K562 (cell line): ENCODE measurements around the gene DPEP2NB. TPM values are rescaled to one million over a fixed set of nuclear protein-coding genes. Genes with fewer than 3 reads are reported as not detected.

Experiments used
- ATAC-seq: fragments of 200-7000 bp; cut with Tn5 transposase; 3 replicates; pipeline ENCODE4 v1.9.1; 2020; ENCODE audit warnings: moderate library complexity
- BruUV-seq: library from RNA; stranded (reverse); fragments of 400-500 nt; replicated peaks from 2 replicates; lab custom pipeline; 2021; lab: Mats Ljungman, UMichigan
- CTCF ChIA-PET: fragments of 300-600 bp; formaldehyde crosslinking; extraction: SDS; loops from one replicate; lab custom pipeline; 2021; ENCODE audit warnings: low intra/inter-chr PET ratio; lab: Yijun Ruan, JAX
- POLR2A ChIA-PET: fragments of 300-600, 350-650 bp; sonication (Branson Sonifier 250); formaldehyde crosslinking; extraction: SDS; loops from one replicate; lab custom pipeline; 2021; ENCODE audit warnings: antibody characterized with exemption, inconsistent platforms; lab: Yijun Ruan, JAX
- DNase-seq, 4 experiments: peaks; one replicate each; pipeline versions ENCODE4 v3.0.0 to v3.0.0-alpha.2; 2011 to 2018; ENCODE audit warnings: low spot score in 3 of 4, mixed read lengths in 3 of 4; ENCODE audit errors: extremely low read depth in 1 of 4
- FAIRE-seq: peaks from 2 replicates; lab custom pipeline; 2011; peaks lifted over from hg19 to GRCh38; lab: Jason Lieb, UNC
- H2AFZ ChIP-seq: 2 replicates; pipeline ENCODE4 v1.6.0; 2011; ENCODE audit warnings: low read depth, low read length, control low read depth, inconsistent platforms
- H3K27ac ChIP-seq: fragments of 200-600 bp; 3 replicates; pipeline ENCODE4 v1.8.0; 2011; ENCODE audit warnings: low read depth, mild to moderate bottlenecking, control low read depth, inconsistent platforms, low read length, moderate library complexity, mixed read lengths; ENCODE audit errors: extremely low read depth
- H3K27me3 ChIP-seq, 2 experiments: fragments of 300-600 bp in 1 of 2; 2 replicates in 1 of 2; 3 replicates in 1 of 2; pipeline versions ENCODE4 v1.6.0 to v1.8.0; 2011; ENCODE audit warnings: inconsistent platforms in 2 of 2, low read length in 2 of 2, mild to moderate bottlenecking in 1 of 2, mixed read lengths in 1 of 2, moderate library complexity in 1 of 2; ENCODE audit not compliant: control insufficient read depth in 2 of 2, insufficient read depth in 2 of 2
- H3K36me3 ChIP-seq: fragments of 300-600 bp; 3 replicates; pipeline ENCODE4 v1.8.0; 2011; ENCODE audit warnings: mild to moderate bottlenecking, low read length, inconsistent platforms; ENCODE audit not compliant: control insufficient read depth, insufficient read depth
- H3K4me1 ChIP-seq, 2 experiments: fragments of 200-600 bp in 1 of 2; replicated peaks in 1 of 2; 2 replicates in 1 of 2; 3 replicates in 1 of 2; pipeline versions ENCODE4 v1.5.1 to v1.8.0; 2011; ENCODE audit warnings: inconsistent platforms in 2 of 2, low read length in 2 of 2, mild to moderate bottlenecking in 1 of 2, mixed read lengths in 1 of 2, moderate library complexity in 1 of 2; ENCODE audit not compliant: control insufficient read depth in 2 of 2, insufficient read depth in 2 of 2
- H3K4me2 ChIP-seq: 2 replicates; pipeline ENCODE4 v1.6.1; 2011; ENCODE audit warnings: low read length, control low read depth, inconsistent platforms, mixed read lengths; ENCODE audit not compliant: insufficient read depth
- H3K4me3 ChIP-seq: fragments of 200-600 bp; sonication (generic), shearing (Covaris generic); 2 replicates; pipeline ENCODE4 v1.5.1; 2016; ENCODE audit warnings: control low read depth, inconsistent platforms
- H3K79me2 ChIP-seq: fragments of 200-600 bp; 3 replicates; pipeline ENCODE4 v1.8.0; 2011; ENCODE audit warnings: low read length, inconsistent platforms; ENCODE audit not compliant: control insufficient read depth, insufficient read depth
- H3K9ac ChIP-seq, 2 experiments: 2 replicates each; pipeline versions ENCODE4 v1.6.0 to v1.6.1; 2011; ENCODE audit warnings: low read depth in 2 of 2, low read length in 2 of 2, control low read depth in 1 of 2, inconsistent platforms in 1 of 2, mild to moderate bottlenecking in 1 of 2, mixed read lengths in 1 of 2; ENCODE audit not compliant: insufficient read depth in 1 of 2
- H3K9me1 ChIP-seq: one replicate; pipeline ENCODE4 v1.6.0; 2011; ENCODE audit warnings: inconsistent platforms, mild to moderate bottlenecking, low read length, moderate library complexity; ENCODE audit not compliant: control insufficient read depth, insufficient read depth
- H3K9me3 ChIP-seq: replicated peaks from 2 replicates; pipeline ENCODE4 v1.5.1; 2011; ENCODE audit warnings: low read depth, low read length, inconsistent platforms; ENCODE audit not compliant: control insufficient read depth, insufficient read depth
- H4K20me1 ChIP-seq: replicated peaks from 2 replicates; pipeline ENCODE4 v1.6.1; 2011; ENCODE audit warnings: low read length, inconsistent platforms, mixed read lengths; ENCODE audit not compliant: control insufficient read depth, insufficient read depth
- CBX2 ChIP-seq: fragments of 200-600 bp; sonication (generic); IDR thresholded peaks from one replicate; pipeline ENCODE4 v1.6.1; 2012; ENCODE audit warnings: mild to moderate bottlenecking, low read length, inconsistent platforms; ENCODE audit not compliant: insufficient read depth, poor library complexity, severe bottlenecking
- CTCFL ChIP-seq: IDR thresholded peaks from 2 replicates; pipeline ENCODE4 v1.6.1; 2011; ENCODE audit warnings: borderline replicate concordance, low read depth, mild to moderate bottlenecking, moderate library complexity, low read length; ENCODE audit not compliant: insufficient read depth, poor library complexity, severe bottlenecking
- ESRRB ChIP-seq: fragments of 250-450 bp; sonication (Bioruptor Pico); IDR thresholded peaks from 2 replicates; pipeline ENCODE4 v1.5.0; 2020; ENCODE audit warnings: mild to moderate bottlenecking, moderate library complexity, borderline replicate concordance
- GTF2E2 ChIP-seq: fragments of 200-800 bp; sonication (Bioruptor generic); IDR thresholded peaks from 2 replicates; pipeline ENCODE4 v1.6.1; 2016; ENCODE audit warnings: missing genetic modification characterization, missing compliant biosample characterization
- NFE2 ChIP-seq: IDR thresholded peaks from 2 replicates; pipeline ENCODE4 v1.6.1; 2014; ENCODE audit warnings: antibody characterized with exemption, low read depth
- SFPQ ChIP-seq: fragments of 200-400 bp; formaldehyde crosslinking; IDR thresholded peaks from 2 replicates; pipeline ENCODE4 v1.6.1; 2017; ENCODE audit warnings: mild to moderate bottlenecking, low read depth, low read length, moderate library complexity
- TAF7 ChIP-seq: fragments of 450-650 bp; IDR thresholded peaks from 2 replicates; pipeline ENCODE4 v1.6.1; 2016; ENCODE audit warnings: missing genetic modification characterization, missing compliant biosample characterization
- THRA ChIP-seq: fragments of 450-650 bp; IDR thresholded peaks from 2 replicates; pipeline ENCODE4 v1.6.1; 2017; ENCODE audit warnings: mild to moderate bottlenecking, moderate library complexity
- ZBTB2 ChIP-seq: fragments of 450-650 bp; IDR thresholded peaks from 2 replicates; pipeline ENCODE4 v1.6.1; 2016; ENCODE audit warnings: antibody characterized with exemption
- ZHX1 ChIP-seq: fragments of 150-350 bp; conservative IDR thresholded peaks from 2 replicates; pipeline ENCODE4 v1.6.1; 2014; ENCODE audit warnings: low read length
- WGBS: fragments of 100-300 bp; shearing (Covaris generic); methylation state at CpG from one replicate; pipeline ENCODE4 v1.1.6; 2016; ENCODE audit warnings: low coverage, mixed read lengths; ENCODE audit not compliant: insufficient coverage; ENCODE audit errors: missing lambda C conversion rate; 5-methylcytosine and 5-hydroxymethylcytosine counted together
- in situ Hi-C: fragments of 300-500 bp; cut with MboI; formaldehyde crosslinking; loops from 4 replicates; pipeline ENCODE4 v1.15.0; 2018; ENCODE audit warnings: inconsistent platforms, mixed read lengths
- intact Hi-C: fragments of 100-400 bp; cut with micrococcal nuclease; formaldehyde crosslinking; loops from 2 replicates; pipeline ENCODE4 v1.14.2; 2022
- polyA plus RNA-seq, 8 experiments: library from polyadenylated mRNA; depleted of rRNA in 4 of 8; stranded (reverse) in 5 of 8; unstranded in 3 of 8; fragments of >200 nt; fragmentation: Nextera tagmentation in 2 of 8; fragmentation: Illumina TruSeq in 1 of 8; extraction: Ambion mirVana in 2 of 8; extraction: Trizol in 1 of 8; gene quantifications; 2 replicates each; pipeline versions ENCODE4 v1.2.1 to v1.2.3, GENCODE V29; 2011 to 2014; ENCODE audit warnings: inconsistent platforms in 1 of 8, missing spikeins in 1 of 8
- total RNA-seq, 7 experiments: library from RNA; depleted of rRNA in 6 of 7; stranded (reverse); fragments of >200 nt in 6 of 7; fragmentation: Illumina TruSeq in 2 of 7; extraction: Trizol in 2 of 7; gene quantifications; 2 replicates each; pipeline versions ENCODE4 v1.2.1 to v1.2.3, GENCODE V29; 2011 to 2021; ENCODE audit warnings: low replicate concordance in 1 of 7
- TF ChIP-seq, protein P1 (sequence below): fragments of 250-450 bp; sonication (Bioruptor Pico); IDR thresholded peaks from 2 replicates; pipeline ENCODE4 v1.9.0; 2021; ENCODE audit warnings: mild to moderate bottlenecking

DPEP2NB gene
- total and polyA plus RNA-seq, 9 of the 15 experiments (the other 6 are each of a cell fraction or from before 2014, with no cell fraction given) = not detected

GRCh38 chr16:67999985-68000384 lies 15.7 kb downstream of the DPEP2NB start:
- ChIA-PET CTCF (no interaction called here), POLR2A (interaction anchor here (0.5 to 1.0 kb wide), 6 partner anchors 12 to 48 kb away, joined by 3 read pairs; partner anchors contain the start of genes DDX28 and DUS2)
- no peak for FAIRE-seq
- H3K36me3 ChIP-seq = no peaks in the 10 kb centered on the region
- peaks cover 16 to 19% of the 10 kb centered on the region in 2 experiments for H3K4me1 ChIP-seq
- H3K4me3 ChIP-seq = no peak overlapping the region
- DNase-seq = no peak
- H3K4me2 ChIP-seq = peak overlapping the region; percentile 40; the same call in 1 of the 2 replicates
- intact Hi-C loops (no loop called here), in situ Hi-C loops (loop anchor here (10.0 kb wide), 1 partner anchor 315 kb away; the partner anchor contains the start of genes PRMT7 and SLC7A6OS)
- H3K9me1 ChIP-seq = no peaks in the 10 kb centered on the region
- H3K27ac ChIP-seq = 0 out of 3 replicates have a peak overlapping the region, but pooled peaks have one; percentile 35
- H3K79me2 ChIP-seq = no peaks in the 10 kb centered on the region
- H3K9ac ChIP-seq = no peak overlapping the region
- BruUV-seq = no TSS peak
- no peaks in the 10 kb centered on the region for H3K9me3 ChIP-seq
- H4K20me1 ChIP-seq = no peaks in the 10 kb centered on the region
- WGBS = 33% methylated on average over 2 of the region's 2 CpGs
- ATAC-seq = no peak; the same call in 2 of the 3 replicates
- H2AFZ ChIP-seq = peak overlapping the region; percentile 73; the same call in 1 of the 2 replicates
- no peaks in the 10 kb centered on the region for H3K27me3 ChIP-seq
- TF ChIP-seq GTF2E2 (tag) (no peak), ZHX1 (no peak), CBX2 (no peak), TAF7 (no peak), THRA (no peak), CTCFL (no peak), ZBTB2 (no peak), ESRRB (CRISPR knock-in tag) (no peak), SFPQ (no peak), NFE2 (no peak)
- TF ChIP-seq, protein P1, sequence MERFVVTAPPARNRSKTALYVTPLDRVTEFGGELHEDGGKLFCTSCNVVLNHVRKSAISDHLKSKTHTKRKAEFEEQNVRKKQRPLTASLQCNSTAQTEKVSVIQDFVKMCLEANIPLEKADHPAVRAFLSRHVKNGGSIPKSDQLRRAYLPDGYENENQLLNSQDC (CRISPR knock-in tag) = no peak
